Neutrophil (primary cell): Measurements from ENCODE around the gene PPP2R5D.

Source experiments
- H3K27ac ChIP-seq: fragments of 200-600 bp; sonication (generic); 2 replicates; pipeline ENCODE4 v1.5.1; 2016; ENCODE audit warnings: mild to moderate bottlenecking, moderate library complexity
- H3K27me3 ChIP-seq: fragments of 200-600 bp; sonication (generic); 2 replicates; pipeline ENCODE4 v1.6.0; 2016; ENCODE audit warnings: mild to moderate bottlenecking
- H3K36me3 ChIP-seq: fragments of 200-600 bp; sonication (generic); 2 replicates; pipeline ENCODE4 v1.5.1; 2017
- H3K4me1 ChIP-seq, 2 experiments: fragments of 200-600 bp in 1 of 2; sonication (generic) in 1 of 2; 1 replicate in 1 of 2; 2 replicates in 1 of 2; pipeline versions ENCODE4 v1.5.1 to v1.6.1; 2013 to 2016; ENCODE audit warnings: low read depth in 1 of 2, low read length in 1 of 2, mild to moderate bottlenecking in 1 of 2, moderate library complexity in 1 of 2; ENCODE audit not compliant: control insufficient read depth in 1 of 2, insufficient read depth in 1 of 2
- H3K4me3 ChIP-seq, 2 experiments: fragments of 200-600 bp in 1 of 2; sonication (generic) in 1 of 2; 1 replicate in 1 of 2; 2 replicates in 1 of 2; pipeline ENCODE4 v1.5.1; 2013 to 2016; ENCODE audit warnings: low read depth in 1 of 2, low read length in 1 of 2, mild to moderate bottlenecking in 1 of 2, moderate library complexity in 1 of 2
- H3K9me3 ChIP-seq: fragments of 200-600 bp; sonication (generic); 2 replicates; pipeline ENCODE4 v1.5.1; 2016
- TF ChIP-seq, protein P1 (sequence below): fragments of 200-600 bp; sonication (generic); IDR thresholded peaks from 2 replicates; pipeline ENCODE4 v1.5.1; 2016; ENCODE audit warnings: antibody characterized with exemption

PPP2R5D gene

DNA sequence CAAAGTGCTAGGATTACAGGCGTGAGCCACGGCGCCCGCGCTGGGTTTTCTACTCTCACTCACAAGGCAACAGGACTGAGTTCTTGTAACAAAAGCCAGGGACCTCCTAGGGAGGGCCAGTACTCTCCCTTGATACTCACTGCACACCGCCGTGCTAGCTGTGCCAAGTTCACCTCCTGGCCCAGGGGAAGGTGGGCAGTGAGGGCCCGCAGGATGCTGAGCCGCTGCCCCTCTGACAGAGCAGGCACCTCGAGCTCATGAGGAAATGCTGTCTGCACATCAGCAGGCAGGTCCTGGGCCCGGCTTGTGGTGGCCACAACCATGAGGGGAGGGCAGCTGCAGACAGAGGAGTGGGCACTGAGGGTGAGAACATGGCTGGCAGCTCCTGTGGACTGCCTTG lies 17.1 kb upstream of the PPP2R5D start:
- Histone ChIP-seq H3K36me3 (peaks cover 81% of the 10 kb centered on the region), H3K27ac (no peak overlapping the region), H3K9me3 (no peaks in the 10 kb centered on the region), H3K4me1 (no peaks in the 10 kb centered on the region), H3K27me3 (no peaks in the 10 kb centered on the region), H3K4me3 (no peak overlapping the region)
- TF ChIP-seq, protein P1, sequence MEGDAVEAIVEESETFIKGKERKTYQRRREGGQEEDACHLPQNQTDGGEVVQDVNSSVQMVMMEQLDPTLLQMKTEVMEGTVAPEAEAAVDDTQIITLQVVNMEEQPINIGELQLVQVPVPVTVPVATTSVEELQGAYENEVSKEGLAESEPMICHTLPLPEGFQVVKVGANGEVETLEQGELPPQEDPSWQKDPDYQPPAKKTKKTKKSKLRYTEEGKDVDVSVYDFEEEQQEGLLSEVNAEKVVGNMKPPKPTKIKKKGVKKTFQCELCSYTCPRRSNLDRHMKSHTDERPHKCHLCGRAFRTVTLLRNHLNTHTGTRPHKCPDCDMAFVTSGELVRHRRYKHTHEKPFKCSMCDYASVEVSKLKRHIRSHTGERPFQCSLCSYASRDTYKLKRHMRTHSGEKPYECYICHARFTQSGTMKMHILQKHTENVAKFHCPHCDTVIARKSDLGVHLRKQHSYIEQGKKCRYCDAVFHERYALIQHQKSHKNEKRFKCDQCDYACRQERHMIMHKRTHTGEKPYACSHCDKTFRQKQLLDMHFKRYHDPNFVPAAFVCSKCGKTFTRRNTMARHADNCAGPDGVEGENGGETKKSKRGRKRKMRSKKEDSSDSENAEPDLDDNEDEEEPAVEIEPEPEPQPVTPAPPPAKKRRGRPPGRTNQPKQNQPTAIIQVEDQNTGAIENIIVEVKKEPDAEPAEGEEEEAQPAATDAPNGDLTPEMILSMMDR = no peak

DNA sequence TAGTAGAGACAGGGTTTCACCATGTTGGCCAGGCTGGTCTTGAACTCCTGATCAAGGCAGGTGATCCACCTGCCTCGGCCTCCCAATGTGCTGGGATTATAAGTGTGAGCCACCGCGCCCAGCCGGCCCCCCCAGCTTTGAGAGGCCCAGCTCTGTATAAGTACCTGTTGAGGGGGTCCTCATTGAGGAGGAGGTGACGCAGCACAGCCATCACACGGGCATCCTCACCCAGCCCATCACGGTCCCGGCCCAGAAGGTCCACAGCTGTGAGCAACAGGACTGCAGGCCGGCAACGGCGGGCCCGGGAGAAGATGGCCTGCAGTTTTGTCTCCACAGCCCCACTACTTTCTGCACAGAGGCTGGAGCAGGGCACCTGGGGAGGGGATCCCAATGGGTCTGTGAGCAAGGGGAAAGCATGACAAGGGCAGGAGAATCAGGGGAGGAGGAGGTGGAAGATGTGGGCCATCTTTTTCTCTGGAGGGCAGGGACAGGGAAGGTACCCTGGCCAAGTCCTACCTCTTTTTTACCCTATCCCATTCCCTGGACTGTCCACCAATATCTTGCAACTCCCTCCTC lies 16.2 kb upstream of the PPP2R5D start:
- H3K27me3 ChIP-seq = no peaks in the 10 kb centered on the region
- H3K9me3 ChIP-seq = no peaks in the 10 kb centered on the region
- H3K4me1 ChIP-seq = no peaks in the 10 kb centered on the region
- H3K27ac ChIP-seq = no peak overlapping the region
- H3K36me3 ChIP-seq = peaks cover 74% of the 10 kb centered on the region
- H3K4me3 ChIP-seq = no peak overlapping the region
- TF ChIP-seq, protein P1 = no peak

DNA sequence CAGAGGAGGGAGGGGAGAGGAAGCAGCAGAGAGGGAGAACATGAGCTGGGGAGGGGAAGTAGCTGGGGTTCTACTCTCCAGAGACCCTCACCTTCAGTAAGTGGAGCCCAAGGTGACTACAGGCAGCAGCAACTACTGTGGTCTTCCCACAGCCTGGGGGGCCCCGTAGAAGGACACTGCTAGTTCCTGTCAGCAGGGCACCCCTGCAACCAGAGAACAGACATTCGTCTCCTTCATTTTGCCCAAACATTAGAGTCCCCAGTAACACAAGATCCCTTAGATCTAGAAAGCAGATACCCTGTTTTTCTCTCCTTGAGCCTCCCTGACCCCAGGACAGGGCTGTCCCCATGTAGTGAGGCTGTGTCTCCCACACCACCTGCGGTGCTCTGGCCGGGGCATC lies 15.6 kb upstream of the PPP2R5D start:
- H3K9me3 ChIP-seq = no peaks in the 10 kb centered on the region
- H3K36me3 ChIP-seq = peaks cover 74% of the 10 kb centered on the region
- peaks cover 1 to 4% of the 10 kb centered on the region in 2 experiments for H3K4me1 ChIP-seq
- no peak overlapping the region for H3K27ac ChIP-seq
- H3K27me3 ChIP-seq = no peaks in the 10 kb centered on the region
- TF ChIP-seq, protein P1 = no peak
- H3K4me3 ChIP-seq = no peak overlapping the region

DNA sequence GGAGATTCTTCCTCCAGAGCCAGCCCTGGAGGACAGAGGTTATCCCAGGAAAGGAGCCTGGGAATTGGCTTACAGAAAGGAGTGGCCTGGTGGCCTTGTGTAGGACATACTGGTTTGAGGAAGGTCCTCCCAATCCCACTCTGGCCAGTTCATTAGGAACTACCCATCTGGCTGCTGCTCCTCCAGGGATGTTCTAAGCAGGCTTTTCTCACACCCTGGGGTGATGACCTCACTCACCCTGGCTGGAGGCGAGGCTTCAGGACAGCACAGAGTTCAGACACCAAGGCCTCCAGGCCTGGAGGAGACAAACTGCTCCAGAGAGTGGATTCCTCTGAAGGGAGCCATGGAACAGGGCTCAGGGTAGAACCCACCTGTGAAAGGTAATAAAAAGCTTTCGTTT lies 14.9 kb upstream of the PPP2R5D start:
- Histone ChIP-seq H3K9me3 (no peaks in the 10 kb centered on the region), H3K36me3 (peaks cover 71% of the 10 kb centered on the region)
- TF ChIP-seq, protein P1 = no peak

DNA sequence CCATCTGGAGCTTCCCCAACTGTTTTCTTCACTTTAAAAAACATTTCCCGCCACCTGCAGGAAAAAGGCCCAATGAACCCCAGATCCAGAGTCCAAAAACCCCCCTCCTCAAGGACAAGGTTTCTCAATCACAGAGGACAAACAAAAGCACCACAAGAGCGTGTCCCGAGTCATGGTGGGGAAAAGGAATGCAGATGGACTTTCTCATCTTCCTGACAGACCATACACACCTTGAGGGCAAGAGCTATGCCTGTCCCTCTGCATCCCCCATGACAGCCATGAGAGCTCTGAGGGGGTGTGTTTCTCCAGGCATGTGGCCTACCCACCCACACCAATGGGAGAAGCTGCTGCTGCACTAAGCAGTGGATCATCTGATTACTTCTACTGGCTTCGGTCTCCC lies 14.4 kb upstream of the PPP2R5D start:
- H3K27me3 ChIP-seq = no peaks in the 10 kb centered on the region
- peaks cover 66% of the 10 kb centered on the region for H3K36me3 ChIP-seq
- TF ChIP-seq, protein P1 = no peak
- no peak overlapping the region for H3K4me3 ChIP-seq
- H3K27ac ChIP-seq = no peak overlapping the region
- H3K4me1 ChIP-seq = peaks cover 5 to 9% of the 10 kb centered on the region in 2 experiments
- H3K9me3 ChIP-seq = no peaks in the 10 kb centered on the region

More for the DNA sequence above, 14.9 kb upstream of the PPP2R5D start:
- H3K4me1 ChIP-seq = peaks cover 5 to 9% of the 10 kb centered on the region in 2 experiments
- H3K4me3 ChIP-seq = no peak overlapping the region
- no peaks in the 10 kb centered on the region for H3K27me3 ChIP-seq
- no peak overlapping the region for H3K27ac ChIP-seq
